Progenitor cell of endocrine pancreas (in vitro differentiated cells): ENCODE measurements around the gene SFSWAP. TPM values are rescaled to one million over a fixed set of nuclear protein-coding genes. Genes with fewer than 3 reads are reported as not detected.
"Not testable (repeated sequence)": the region's sequence is repeated elsewhere in the genome, so short reads cannot be mapped to it uniquely, and the experiment has no call there.

ENCODE experiments used
- DNase-seq: peaks from one replicate; pipeline ENCODE4 v3.0.0; 2021; ENCODE audit warnings: low spot score; ENCODE audit not compliant: unreplicated experiment
- H3K27ac Mint-ChIP-seq: 2 replicates; pipeline ENCODE4 v1.8.0; 2021; ENCODE audit warnings: mild to moderate bottlenecking, moderate library complexity, mixed read lengths
- H3K27me3 Mint-ChIP-seq: 2 replicates; pipeline ENCODE4 v1.8.0; 2021; ENCODE audit warnings: mixed read lengths
- H3K36me3 Mint-ChIP-seq: 2 replicates; pipeline ENCODE4 v1.8.0; 2022; ENCODE audit warnings: mixed read lengths; ENCODE audit not compliant: insufficient read depth
- H3K4me1 Mint-ChIP-seq: 2 replicates; pipeline ENCODE4 v1.8.0; 2021; ENCODE audit warnings: low read depth, mixed read lengths
- H3K4me3 Mint-ChIP-seq: 2 replicates; pipeline ENCODE4 v1.8.0; 2021; ENCODE audit warnings: low read depth, mild to moderate bottlenecking, moderate library complexity, mixed read lengths
- H3K9me3 Mint-ChIP-seq: 2 replicates; pipeline ENCODE4 v1.8.0; 2021; ENCODE audit warnings: low read depth, mixed read lengths
- total RNA-seq: library from RNA; stranded (reverse); gene quantifications from 2 replicates; pipeline ENCODE4 v1.2.1, GENCODE V29; 2021
- TF ChIP-seq, protein P1 (sequence below): fragments of 200-600 bp; sonication (generic); IDR thresholded peaks from one replicate; pipeline ENCODE4 v1.5.0; 2021; ENCODE audit warnings: antibody characterized with exemption, mild to moderate bottlenecking; ENCODE audit not compliant: unreplicated experiment

Gene SFSWAP
- total RNA-seq, 1 donor from 2014 or later = 62.1 TPM

DNA sequence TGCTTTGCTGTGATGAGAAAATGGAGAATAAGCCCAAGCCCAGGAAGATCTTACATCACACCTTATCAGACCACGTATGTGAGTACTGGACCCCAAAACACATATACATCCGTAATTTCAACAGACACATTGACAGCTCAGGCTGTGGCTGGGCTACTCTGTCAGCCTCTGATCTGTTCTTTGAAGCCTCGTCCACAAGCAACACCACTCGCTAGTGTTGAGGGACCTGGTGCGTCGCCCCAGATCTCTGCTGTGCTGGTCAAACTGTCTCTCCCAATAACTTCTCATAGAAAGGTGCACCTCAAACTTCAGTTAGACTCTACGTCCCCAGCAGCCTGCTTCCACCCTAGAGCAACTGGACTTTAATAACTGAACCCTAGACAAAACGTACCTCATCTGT, 10.6 kb upstream of the SFSWAP start:
- no peak for DNase-seq

DNA sequence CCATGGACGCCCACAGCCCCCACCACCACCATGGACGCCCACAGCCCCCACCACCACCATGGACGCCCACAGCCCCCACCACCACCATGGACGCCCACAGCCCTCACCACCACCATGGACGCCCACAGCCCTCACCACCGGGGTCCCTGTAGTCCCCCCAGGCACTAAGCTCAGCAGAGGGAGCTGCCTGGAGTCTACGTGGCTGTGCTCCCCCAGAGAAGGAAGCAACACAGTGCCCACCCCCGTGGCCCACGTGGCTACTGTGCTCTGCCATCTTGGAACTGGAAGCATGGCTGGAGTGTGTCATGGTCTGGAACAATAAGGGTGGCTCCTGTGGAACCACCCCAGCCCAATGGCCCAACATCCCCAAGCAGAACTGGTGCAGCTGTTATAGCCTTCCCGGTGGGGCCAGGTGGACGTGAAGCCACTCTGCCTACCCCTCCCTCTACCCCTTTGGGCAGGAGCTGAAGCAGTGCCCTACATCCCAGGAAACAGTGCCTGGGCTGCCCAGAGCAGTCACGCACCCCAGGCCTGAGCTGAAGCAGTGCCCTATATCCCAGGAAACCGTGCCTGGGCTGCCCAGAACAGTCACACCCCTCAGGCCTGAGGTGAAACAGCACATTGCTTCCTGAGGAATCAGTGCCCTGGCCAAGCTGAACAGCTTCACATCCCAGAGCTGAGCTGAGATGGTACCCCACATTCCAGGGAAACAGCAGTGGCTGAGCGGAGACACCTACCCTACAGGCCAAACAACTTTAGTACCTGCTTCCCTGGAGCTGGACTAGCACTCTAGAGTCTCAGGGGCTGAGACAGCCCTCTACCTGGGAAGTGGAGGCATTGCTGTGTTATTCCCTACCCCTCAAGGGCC, 9.0 kb upstream of the SFSWAP start:
- peaks cover 16% of the 10 kb centered on the region for H3K27me3 Mint-ChIP-seq
- no peak overlapping the region for H3K4me3 Mint-ChIP-seq
- H3K36me3 Mint-ChIP-seq = no peaks in the 10 kb centered on the region
- peaks cover 4% of the 10 kb centered on the region for H3K9me3 Mint-ChIP-seq
- DNase-seq = no peak
- TF ChIP-seq, protein P1, sequence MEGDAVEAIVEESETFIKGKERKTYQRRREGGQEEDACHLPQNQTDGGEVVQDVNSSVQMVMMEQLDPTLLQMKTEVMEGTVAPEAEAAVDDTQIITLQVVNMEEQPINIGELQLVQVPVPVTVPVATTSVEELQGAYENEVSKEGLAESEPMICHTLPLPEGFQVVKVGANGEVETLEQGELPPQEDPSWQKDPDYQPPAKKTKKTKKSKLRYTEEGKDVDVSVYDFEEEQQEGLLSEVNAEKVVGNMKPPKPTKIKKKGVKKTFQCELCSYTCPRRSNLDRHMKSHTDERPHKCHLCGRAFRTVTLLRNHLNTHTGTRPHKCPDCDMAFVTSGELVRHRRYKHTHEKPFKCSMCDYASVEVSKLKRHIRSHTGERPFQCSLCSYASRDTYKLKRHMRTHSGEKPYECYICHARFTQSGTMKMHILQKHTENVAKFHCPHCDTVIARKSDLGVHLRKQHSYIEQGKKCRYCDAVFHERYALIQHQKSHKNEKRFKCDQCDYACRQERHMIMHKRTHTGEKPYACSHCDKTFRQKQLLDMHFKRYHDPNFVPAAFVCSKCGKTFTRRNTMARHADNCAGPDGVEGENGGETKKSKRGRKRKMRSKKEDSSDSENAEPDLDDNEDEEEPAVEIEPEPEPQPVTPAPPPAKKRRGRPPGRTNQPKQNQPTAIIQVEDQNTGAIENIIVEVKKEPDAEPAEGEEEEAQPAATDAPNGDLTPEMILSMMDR = no peak
- H3K4me1 Mint-ChIP-seq = no peaks in the 10 kb centered on the region
- no peak overlapping the region for H3K27ac Mint-ChIP-seq

More for the DNA sequence above, 10.6 kb upstream of the SFSWAP start:
- Mint-ChIP-seq H3K4me3 (no peak overlapping the region), H3K36me3 (no peaks in the 10 kb centered on the region), H3K27ac (no peak overlapping the region), H3K4me1 (no peaks in the 10 kb centered on the region), H3K9me3 (peaks cover 4% of the 10 kb centered on the region), H3K27me3 (peaks cover 16% of the 10 kb centered on the region)
- TF ChIP-seq, protein P1 = no peak

GRCh38 chr12:131702573-131702877, 8.4 kb upstream of the SFSWAP start:
- Mint-ChIP-seq H3K4me3 (no peak overlapping the region), H3K27ac (no peak overlapping the region)
- no peak for DNase-seq

DNA sequence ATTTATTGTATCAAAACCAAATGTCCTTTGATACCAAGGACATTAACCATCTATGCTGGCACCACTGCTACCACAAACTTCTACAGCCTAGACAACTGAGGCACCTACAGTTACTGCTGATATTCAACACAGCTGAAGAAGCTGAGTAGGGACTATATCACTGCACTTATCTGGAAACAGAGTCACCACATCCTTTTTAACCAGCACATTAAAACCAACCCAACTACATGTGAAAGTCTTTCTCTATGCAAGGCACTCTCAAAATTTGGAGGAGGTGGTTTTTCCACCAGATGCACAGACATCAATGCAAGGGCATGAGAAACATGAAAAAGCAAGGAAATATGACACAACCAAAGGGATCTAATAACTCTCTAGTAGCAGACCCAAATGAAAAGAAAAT, 7.7 kb upstream of the SFSWAP start:
- Mint-ChIP-seq H3K9me3 (peaks cover 4% of the 10 kb centered on the region), H3K27ac (no peak overlapping the region), H3K36me3 (no peaks in the 10 kb centered on the region), H3K4me1 (no peaks in the 10 kb centered on the region), H3K4me3 (no peak overlapping the region), H3K27me3 (peaks cover 22% of the 10 kb centered on the region)
- TF ChIP-seq, protein P1 = no peak
- DNase-seq = no peak

More at GRCh38 chr12:131702573-131702877, 8.4 kb upstream of the SFSWAP start:
- Mint-ChIP-seq H3K27me3 (peaks cover 17% of the 10 kb centered on the region), H3K9me3 (peaks cover 4% of the 10 kb centered on the region), H3K4me1 (no peaks in the 10 kb centered on the region), H3K36me3 (no peaks in the 10 kb centered on the region)
- TF ChIP-seq, protein P1 = no peak

GRCh38 chr12:131704509-131704908, 6.4 kb upstream of the SFSWAP start:
- Mint-ChIP-seq H3K27me3 (peaks cover 17% of the 10 kb centered on the region), H3K36me3 (no peaks in the 10 kb centered on the region), H3K4me3 (no peak overlapping the region), H3K27ac (no peak overlapping the region), H3K4me1 (no peaks in the 10 kb centered on the region), H3K9me3 (peaks cover 4% of the 10 kb centered on the region)
- TF ChIP-seq, protein P1 = no peak
- no peak for DNase-seq

- H3K36me3 Mint-ChIP-seq, DNase-seq, H3K4me3 Mint-ChIP-seq, H3K4me1 Mint-ChIP-seq, H3K9me3 Mint-ChIP-seq, H3K27me3 Mint-ChIP-seq, H3K27ac Mint-ChIP-seq: not testable (repeated sequence)
Observed at GRCh38 chr12:131706709-131707108, 4.2 kb upstream of the SFSWAP start.
